Endothelial cell (in vitro differentiated cells): ENCODE results near the gene OSBPL3. TPM values are rescaled to one million over a fixed set of nuclear protein-coding genes. Genes with fewer than 3 reads are reported as not detected.

Experiments used
- DNase-seq: peaks from one replicate; pipeline ENCODE4 v3.0.0; 2021; ENCODE audit warnings: low spot score
- H3K27ac Mint-ChIP-seq: one replicate; pipeline ENCODE4 v1.8.0; 2021; ENCODE audit warnings: mixed read lengths, inconsistent platforms; ENCODE audit not compliant: unreplicated experiment
- H3K27me3 Mint-ChIP-seq: one replicate; pipeline ENCODE4 v1.8.0; 2021; ENCODE audit warnings: mild to moderate bottlenecking, moderate library complexity, mixed read lengths, inconsistent platforms; ENCODE audit not compliant: unreplicated experiment
- H3K36me3 Mint-ChIP-seq: one replicate; pipeline ENCODE4 v1.8.0; 2021; ENCODE audit warnings: mild to moderate bottlenecking, low read depth, mixed read lengths, inconsistent platforms; ENCODE audit not compliant: unreplicated experiment
- H3K4me1 Mint-ChIP-seq: one replicate; pipeline ENCODE4 v1.8.0; 2021; ENCODE audit warnings: mild to moderate bottlenecking, mixed read lengths, inconsistent platforms; ENCODE audit not compliant: unreplicated experiment
- H3K4me3 Mint-ChIP-seq: one replicate; pipeline ENCODE4 v1.8.0; 2021; ENCODE audit warnings: mild to moderate bottlenecking, mixed read lengths, inconsistent platforms; ENCODE audit not compliant: unreplicated experiment
- H3K9me3 Mint-ChIP-seq: one replicate; pipeline ENCODE4 v1.8.0; 2021; ENCODE audit warnings: mixed read lengths, inconsistent platforms; ENCODE audit not compliant: unreplicated experiment
- CTCF ChIP-seq: fragments of 200-600 bp; sonication (generic); IDR thresholded peaks from one replicate; pipeline ENCODE4 v1.5.0; 2021; ENCODE audit warnings: antibody characterized with exemption; ENCODE audit not compliant: unreplicated experiment
- total RNA-seq: library from RNA; stranded (reverse); fragmentation: NEBNext Ultra II Directional; extraction: Animal tissue kit (Norgen Biotek cat#: 25700); gene quantifications from one replicate; pipeline ENCODE4 v1.2.1, GENCODE V29; 2021; ENCODE audit not compliant: unreplicated experiment

The OSBPL3 gene
- total RNA-seq, 1 donor from 2014 or later = 3.1 TPM

- H3K9me3 Mint-ChIP-seq = peaks cover 5% of the 10 kb centered on the region
- peaks cover 1% of the 10 kb centered on the region for H3K4me1 Mint-ChIP-seq
- H3K27ac Mint-ChIP-seq = no peak overlapping the region
- no peak for TF ChIP-seq CTCF
- no peaks in the 10 kb centered on the region for H3K36me3 Mint-ChIP-seq
- no peaks in the 10 kb centered on the region for H3K27me3 Mint-ChIP-seq
- DNase-seq = no peak
- H3K4me3 Mint-ChIP-seq = no peak overlapping the region
These were observed 190.9 kb downstream of the OSBPL3 start for GRCh38 chr7:24788961-24789576.

GRCh38 chr7:24788075-24788474 lies 191.9 kb downstream of the OSBPL3 start:
- H3K9me3 Mint-ChIP-seq = peaks cover 5% of the 10 kb centered on the region
- H3K36me3 Mint-ChIP-seq = peaks cover 7% of the 10 kb centered on the region
- no peak overlapping the region for H3K27ac Mint-ChIP-seq
- no peaks in the 10 kb centered on the region for H3K27me3 Mint-ChIP-seq
- no peak for DNase-seq
- TF ChIP-seq CTCF = peak; percentile 61
- no peaks in the 10 kb centered on the region for H3K4me1 Mint-ChIP-seq
- H3K4me3 Mint-ChIP-seq = no peak overlapping the region

GRCh38 chr7:24786941-24787340 lies 193.0 kb downstream of the OSBPL3 start:
- H3K36me3 Mint-ChIP-seq = peaks cover 7% of the 10 kb centered on the region
- no peaks in the 10 kb centered on the region for H3K4me1 Mint-ChIP-seq
- H3K4me3 Mint-ChIP-seq = no peak overlapping the region
- H3K9me3 Mint-ChIP-seq = peaks cover 5% of the 10 kb centered on the region
- no peak for DNase-seq
- no peaks in the 10 kb centered on the region for H3K27me3 Mint-ChIP-seq
- no peak overlapping the region for H3K27ac Mint-ChIP-seq
- no peak for TF ChIP-seq CTCF

GRCh38 chr7:24786306-24786705 lies 193.7 kb downstream of the OSBPL3 start:
- Mint-ChIP-seq H3K4me3 (no peak overlapping the region), H3K36me3 (peaks cover 7% of the 10 kb centered on the region), H3K27ac (no peak overlapping the region), H3K27me3 (no peaks in the 10 kb centered on the region), H3K4me1 (no peaks in the 10 kb centered on the region), H3K9me3 (peaks cover 5% of the 10 kb centered on the region)
- no peak for TF ChIP-seq CTCF
- DNase-seq = no peak

GRCh38 chr7:24784277-24784676 lies 195.7 kb downstream of the OSBPL3 start:
- no peak for DNase-seq
- Mint-ChIP-seq H3K36me3 (peaks cover 7% of the 10 kb centered on the region), H3K9me3 (peaks cover 5% of the 10 kb centered on the region), H3K4me1 (no peaks in the 10 kb centered on the region), H3K27me3 (peaks cover 1% of the 10 kb centered on the region), H3K4me3 (no peak overlapping the region), H3K27ac (no peak overlapping the region)
- no peak for TF ChIP-seq CTCF
